Neural progenitor cell (in vitro differentiated cells): Measurements from ENCODE around the gene GAL3ST3. TPM values are rescaled to one million over a fixed set of nuclear protein-coding genes. Genes with fewer than 3 reads are reported as not detected.

Source experiments
- DNase-seq: peaks from one replicate; pipeline ENCODE4 v3.0.0-alpha.2; 2016; ENCODE audit warnings: low spot score
- H2AFZ ChIP-seq: fragments of 200-600 bp; sonication (generic); replicated peaks from 2 replicates; pipeline ENCODE4 v1.6.1; 2016; ENCODE audit warnings: antibody characterized with exemption
- H3F3A ChIP-seq: fragments of 200-600 bp; sonication (generic); 2 replicates; pipeline ENCODE4 v1.6.1; 2016; ENCODE audit warnings: antibody characterized with exemption, low read depth
- H3K27ac ChIP-seq: fragments of 200-600 bp; sonication (generic); 2 replicates; pipeline ENCODE4 v1.5.1; 2016; ENCODE audit warnings: mild to moderate bottlenecking
- H3K27me3 ChIP-seq: fragments of 200-600 bp; sonication (generic); 2 replicates; pipeline ENCODE4 v1.6.1; 2016; ENCODE audit warnings: mild to moderate bottlenecking, moderate library complexity
- H3K36me3 ChIP-seq: fragments of 200-600 bp; sonication (generic); 2 replicates; pipeline ENCODE4 v1.5.1; 2016
- H3K4me1 ChIP-seq: fragments of 200-600 bp; sonication (generic); 2 replicates; pipeline ENCODE4 v1.6.1; 2016; ENCODE audit warnings: mixed run types
- H3K4me2 ChIP-seq: fragments of 200-600 bp; sonication (generic); 2 replicates; pipeline ENCODE4 v1.6.1; 2016
- H3K4me3 ChIP-seq: fragments of 200-600 bp; sonication (generic); 2 replicates; pipeline ENCODE4 v1.5.1; 2016
- H3K79me2 ChIP-seq: fragments of 200-600 bp; sonication (generic); 2 replicates; pipeline ENCODE4 v1.6.1; 2016; ENCODE audit warnings: low read depth
- H3K9ac ChIP-seq: fragments of 200-600 bp; sonication (generic); 2 replicates; pipeline ENCODE4 v1.6.1; 2016
- H3K9me3 ChIP-seq: fragments of 200-600 bp; sonication (generic); 2 replicates; pipeline ENCODE4 v1.5.1; 2016; ENCODE audit warnings: low read depth
- H4K20me1 ChIP-seq: fragments of 200-600 bp; sonication (generic); 2 replicates; pipeline ENCODE4 v1.6.1; 2016; ENCODE audit warnings: low read depth
- H3K27ac Mint-ChIP-seq: 3 replicates; pipeline ENCODE4 v1.8.0; 2021; ENCODE audit warnings: mixed read lengths
- H3K27me3 Mint-ChIP-seq: 2 replicates; pipeline ENCODE4 v1.8.0; 2022; ENCODE audit warnings: low read depth, mild to moderate bottlenecking, inconsistent platforms, moderate library complexity, mixed read lengths; ENCODE audit not compliant: insufficient read depth
- H3K36me3 Mint-ChIP-seq: 3 replicates; pipeline ENCODE4 v1.8.0; 2021; ENCODE audit warnings: mixed read lengths
- H3K4me1 Mint-ChIP-seq: 3 replicates; pipeline ENCODE4 v1.8.0; 2021; ENCODE audit warnings: mixed read lengths
- H3K4me3 Mint-ChIP-seq: 3 replicates; pipeline ENCODE4 v1.8.0; 2021; ENCODE audit warnings: mild to moderate bottlenecking, moderate library complexity, mixed read lengths
- H3K9me3 Mint-ChIP-seq: 3 replicates; pipeline ENCODE4 v1.8.0; 2020; ENCODE audit warnings: mixed read lengths
- CTCF ChIP-seq: fragments of 200-600 bp; sonication (generic); IDR thresholded peaks from 2 replicates; pipeline ENCODE4 v1.5.1; 2017; ENCODE audit warnings: antibody characterized with exemption, mild to moderate bottlenecking
- EZH2 ChIP-seq: fragments of 200-600 bp; sonication (generic); IDR thresholded peaks from 2 replicates; pipeline ENCODE4 v1.6.1; 2017; ENCODE audit warnings: antibody characterized with exemption, mild to moderate bottlenecking, moderate library complexity
- EZH2phosphoT487 ChIP-seq: fragments of 200-600 bp; sonication (generic); IDR thresholded peaks from 2 replicates; pipeline ENCODE4 v1.6.1; 2017; ENCODE audit warnings: antibody characterized with exemption
- total RNA-seq: library from RNA; depleted of rRNA; stranded (reverse); fragments of >200 nt; gene quantifications from 2 replicates; pipeline ENCODE4 v1.2.3, GENCODE V29; 2015; ENCODE audit warnings: low replicate concordance

GAL3ST3 gene
- total RNA-seq, 1 donor from 2014 or later = 8.5 TPM

GRCh38 chr11:66072081-66072480, 23.1 kb upstream of the GAL3ST3 start:
- Histone ChIP-seq H3K4me2 (peak overlapping the region; percentile 99), H4K20me1 (peaks cover 27% of the 10 kb centered on the region), H2AFZ (no peak overlapping the region), H3K36me3 (peaks cover 2% of the 10 kb centered on the region), H3K4me3 (peak overlapping the region; percentile 98), H3F3A (peaks cover 28% of the 10 kb centered on the region), H3K27ac (no peak overlapping the region), H3K4me1 (peaks cover 15% of the 10 kb centered on the region), H3K9ac (no peak overlapping the region), H3K27me3 (no peaks in the 10 kb centered on the region), H3K9me3 (no peaks in the 10 kb centered on the region), H3K79me2 (peaks cover 15% of the 10 kb centered on the region)
- DNase-seq = no peak
- peaks cover 19% of the 10 kb centered on the region for H3K4me1 Mint-ChIP-seq
- H3K9me3 Mint-ChIP-seq = no peaks in the 10 kb centered on the region
- H3K4me3 Mint-ChIP-seq = peak overlapping the region; percentile 96
- TF ChIP-seq CTCF (no peak), EZH2 (no peak), EZH2phosphoT487 (no peak)
- H3K27me3 Mint-ChIP-seq = no peaks in the 10 kb centered on the region
- no peak overlapping the region for H3K27ac Mint-ChIP-seq
- peaks cover 20% of the 10 kb centered on the region for H3K36me3 Mint-ChIP-seq

GRCh38 chr11:66071381-66071801, 22.4 kb upstream of the GAL3ST3 start:
- peaks cover 15% of the 10 kb centered on the region for H3K4me1 ChIP-seq
- no peaks in the 10 kb centered on the region for H3K27me3 ChIP-seq
- no peaks in the 10 kb centered on the region for H3K9me3 ChIP-seq
- Mint-ChIP-seq H3K4me3 (peak overlapping the region; percentile 96), H3K27me3 (no peaks in the 10 kb centered on the region), H3K4me1 (peaks cover 19% of the 10 kb centered on the region), H3K9me3 (no peaks in the 10 kb centered on the region), H3K27ac (peak overlapping the region; percentile 22), H3K36me3 (peaks cover 20% of the 10 kb centered on the region)
- peak overlapping the region; percentile 98 for H3K4me3 ChIP-seq
- TF ChIP-seq CTCF (no peak), EZH2 (no peak), EZH2phosphoT487 (no peak)
- DNase-seq = no peak
- H4K20me1 ChIP-seq = peaks cover 31% of the 10 kb centered on the region
- peaks cover 4% of the 10 kb centered on the region for H3K36me3 ChIP-seq
- no peak overlapping the region for H3K9ac ChIP-seq
- H3F3A ChIP-seq = peaks cover 33% of the 10 kb centered on the region
- peak overlapping the region; percentile 99 for H3K4me2 ChIP-seq
- peaks cover 15% of the 10 kb centered on the region for H3K79me2 ChIP-seq
- no peak overlapping the region for H2AFZ ChIP-seq
- no peak overlapping the region for H3K27ac ChIP-seq

- peak overlapping the region; percentile 43 for H3K9ac ChIP-seq
- DNase-seq = peak; percentile 45
- H3K4me3 ChIP-seq = peak overlapping the region; percentile 98
- H3K27me3 ChIP-seq = no peaks in the 10 kb centered on the region
- H4K20me1 ChIP-seq = peaks cover 33% of the 10 kb centered on the region
- TF ChIP-seq CTCF (no peak), EZH2phosphoT487 (no peak), EZH2 (no peak)
- H3K4me1 ChIP-seq = peaks cover 15% of the 10 kb centered on the region
- peaks cover 15% of the 10 kb centered on the region for H3K79me2 ChIP-seq
- Mint-ChIP-seq H3K4me1 (peaks cover 19% of the 10 kb centered on the region), H3K9me3 (no peaks in the 10 kb centered on the region), H3K36me3 (peaks cover 24% of the 10 kb centered on the region), H3K27me3 (peaks cover 3% of the 10 kb centered on the region), H3K27ac (peak overlapping the region; percentile 22), H3K4me3 (peak overlapping the region; percentile 96)
- H3F3A ChIP-seq = peaks cover 38% of the 10 kb centered on the region
- H2AFZ ChIP-seq = peak overlapping the region; percentile 82
- H3K27ac ChIP-seq = no peak overlapping the region
- peaks cover 4% of the 10 kb centered on the region for H3K36me3 ChIP-seq
- H3K9me3 ChIP-seq = no peaks in the 10 kb centered on the region
- H3K4me2 ChIP-seq = peak overlapping the region; percentile 99
Measured at GRCh38 chr11:66070604-66071380, 21.8 kb upstream of the GAL3ST3 start.
